ENCODE results near the gene TRMT44.

GRCh38 chr4:8428288-8429097 is 12.1 kb upstream of the TRMT44 start:
- TF ChIP-seq CTCF (IDR thresholded peaks at IDR 0.05): no peak
- TF ChIP-seq EZH2 (IDR thresholded peaks at IDR 0.05; ENCODE audit: borderline replicate concordance, insufficient read depth, low read depth, low read length, poor library complexity, severe bottlenecking): no peak
